Activated effector memory CD4-positive, alpha-beta T cell treated with anti-CD3 and anti-CD28 coated beads, Interleukin-2, amount 50 U/mL, for 16 hours (primary cell): ENCODE data around the gene SLC39A11.
"Not testable (repeated sequence)": the region's sequence is repeated elsewhere in the genome, so short reads cannot be mapped to it uniquely, and the experiment has no call there.

Experiments used
- DNase-seq: peaks from one replicate; pipeline ENCODE4 v3.0.0-alpha.2; 2020

The SLC39A11 gene

GRCh38 chr17:72862276-72862999 is 230.1 kb downstream of the SLC39A11 start:
- DNase-seq, result no peak

- DNase-seq, result no peak
Measured at GRCh38 chr17:72861811-72862210, 230.7 kb downstream of the SLC39A11 start.

DNA sequence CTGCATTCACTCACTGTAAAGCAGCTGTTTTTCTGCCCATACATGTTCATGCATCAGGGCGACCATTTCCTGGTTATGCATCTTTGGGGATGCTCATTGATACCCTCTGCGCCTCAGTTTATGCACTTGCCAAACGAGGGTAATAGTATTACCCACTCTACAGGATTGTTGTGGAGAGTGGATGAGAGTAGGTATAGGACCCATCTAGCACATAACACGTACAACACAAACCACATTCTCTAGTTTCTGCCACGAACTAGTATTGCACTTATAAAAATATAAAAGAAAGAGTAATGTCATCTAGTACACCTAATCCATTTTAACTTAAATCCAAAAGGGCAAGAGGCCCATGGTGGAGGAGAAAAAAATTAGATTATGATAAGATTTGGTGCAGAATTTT is 231.7 kb downstream of the SLC39A11 start:
- DNase-seq, result no peak

DNA sequence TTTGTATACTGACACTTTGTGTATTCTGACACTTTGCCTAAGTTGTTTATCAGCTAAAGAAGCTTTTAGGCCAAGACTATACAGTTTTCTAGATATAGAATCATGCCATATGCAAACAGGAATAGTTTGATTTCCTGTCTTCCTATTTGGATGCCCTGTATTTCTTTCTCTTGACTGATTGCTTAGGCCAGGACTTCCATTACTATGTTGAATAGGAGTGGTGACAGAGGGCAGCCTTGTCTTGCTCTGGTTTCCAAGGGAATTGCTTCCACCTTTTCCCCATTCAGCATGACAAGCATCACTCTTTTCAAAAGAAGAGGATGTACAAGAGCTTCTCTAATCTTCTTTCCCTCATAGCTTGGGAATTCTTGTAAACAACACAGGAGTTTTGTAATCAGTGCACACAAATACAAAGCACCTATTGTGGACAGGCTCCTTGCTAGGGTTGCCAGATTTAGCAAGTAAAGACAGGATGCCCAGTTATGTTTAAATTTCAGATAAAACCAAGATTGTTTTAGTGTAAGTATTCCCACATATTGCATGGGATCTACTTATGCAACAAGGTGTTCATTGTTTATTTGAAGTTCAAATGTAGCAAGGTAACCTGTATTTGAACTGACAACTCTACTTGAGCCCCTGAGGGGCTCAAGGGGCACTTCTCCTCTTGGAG is 233.5 kb downstream of the SLC39A11 start:
- no peak for DNase-seq

- DNase-seq, result no peak
Measured at GRCh38 chr17:72853440-72854415, 238.8 kb downstream of the SLC39A11 start.

DNA sequence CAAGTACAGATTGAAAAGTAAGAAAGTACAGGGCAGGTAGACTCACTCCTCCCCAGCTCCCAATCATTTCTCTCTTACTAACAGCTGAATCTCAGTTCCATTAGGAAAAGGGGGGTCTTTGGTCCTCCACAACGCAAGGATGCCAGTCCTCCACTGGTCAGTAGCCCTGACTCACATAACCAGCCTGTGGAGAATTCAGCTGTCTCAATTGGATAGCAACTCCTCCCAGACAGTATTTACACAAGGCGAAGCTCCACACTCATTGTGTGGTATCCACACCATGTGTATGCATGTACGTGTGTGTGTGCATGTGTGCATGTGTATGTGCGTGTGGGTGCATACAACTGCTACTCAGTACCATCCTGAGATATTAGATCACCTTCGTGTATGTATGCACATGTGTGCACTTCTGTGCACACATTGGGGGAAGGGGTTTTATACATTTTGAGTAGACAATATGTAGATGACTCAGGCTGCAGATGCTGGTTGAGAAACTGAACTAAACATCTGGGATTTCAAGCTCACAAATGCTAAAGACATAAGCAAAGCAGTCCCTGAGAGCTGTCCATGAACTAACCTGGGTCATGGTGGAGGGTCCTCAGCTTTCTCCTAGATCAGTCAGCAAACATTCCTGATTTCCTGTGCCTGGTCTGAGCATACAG is 240.1 kb downstream of the SLC39A11 start:
- no peak for DNase-seq

GRCh38 chr17:72850410-72851118 is 241.9 kb downstream of the SLC39A11 start:
- DNase-seq, result no peak

DNA sequence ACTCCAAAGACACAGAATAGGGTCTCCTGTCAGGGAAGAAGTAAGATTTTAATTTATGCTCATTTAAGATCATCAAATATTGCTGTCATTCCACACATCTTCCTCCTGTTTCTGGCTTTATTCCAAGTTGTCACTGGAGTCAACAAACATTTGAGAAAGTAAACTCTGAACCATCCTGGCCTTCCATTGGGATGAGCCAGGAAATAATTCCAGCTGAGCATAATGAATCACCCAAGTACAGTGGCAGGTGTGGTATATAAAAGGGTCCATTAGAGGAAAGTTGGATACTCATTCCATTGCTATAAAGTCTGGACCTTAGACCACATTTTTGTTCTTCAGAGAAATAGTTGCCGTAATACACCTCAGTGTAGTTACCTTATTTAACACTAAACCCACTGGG is 246.1 kb downstream of the SLC39A11 start:
- no peak for DNase-seq

- DNase-seq, result no peak
Measured at GRCh38 chr17:72843591-72843990, 248.9 kb downstream of the SLC39A11 start.

GRCh38 chr17:72840019-72840418 is 252.5 kb downstream of the SLC39A11 start:
- no peak for DNase-seq

DNA sequence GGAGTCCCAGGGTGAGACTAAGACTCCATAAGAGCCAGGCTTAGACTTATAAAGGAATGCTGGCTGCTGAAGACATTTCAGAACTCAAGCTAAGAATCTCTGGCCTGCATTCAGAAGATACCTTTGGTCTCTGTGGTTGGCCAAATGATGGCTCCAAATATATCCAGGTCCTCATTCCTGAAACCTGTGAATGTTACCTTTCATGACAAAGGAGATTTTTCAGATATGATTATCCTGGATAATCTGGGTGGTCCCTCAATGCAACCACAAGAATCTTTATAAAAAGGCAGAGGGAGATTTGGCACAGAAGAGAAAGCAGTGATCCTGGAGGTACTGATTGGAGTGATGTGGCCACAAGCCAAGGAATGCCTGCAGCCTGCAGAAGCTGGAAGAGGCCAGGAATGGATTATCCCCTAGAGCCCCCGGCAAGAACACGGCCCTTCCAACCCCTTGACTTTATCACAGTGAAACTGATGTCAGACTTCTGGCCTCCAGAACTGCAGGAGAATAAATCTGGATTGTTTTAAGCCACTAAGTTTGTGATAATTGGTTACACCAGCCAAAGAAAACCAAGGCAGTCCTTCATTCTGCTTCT is 253.3 kb downstream of the SLC39A11 start:
- DNase-seq, result no peak

DNA sequence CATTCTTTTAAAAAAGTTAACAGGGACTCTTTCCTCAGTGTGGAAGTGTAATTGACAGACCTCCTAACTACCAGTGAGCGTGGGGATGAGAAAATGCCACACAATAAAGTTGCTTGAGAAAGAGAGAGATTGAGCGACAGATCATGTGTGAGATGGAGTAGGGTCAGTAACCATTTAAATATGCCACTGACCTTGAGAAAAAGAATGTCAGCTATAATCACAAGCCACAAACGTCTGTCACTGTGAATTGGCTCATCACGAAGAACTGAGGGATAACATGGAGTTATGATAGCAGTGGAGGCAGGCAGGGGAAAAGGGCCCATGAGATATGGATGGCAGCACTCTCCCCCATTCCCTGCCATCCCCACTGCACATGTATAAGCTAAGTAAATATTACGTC is 253.9 kb downstream of the SLC39A11 start:
- DNase-seq, result no peak

- no peak for DNase-seq
Measured at GRCh38 chr17:72838068-72838467, 254.4 kb downstream of the SLC39A11 start.

- DNase-seq, result no peak
Measured at GRCh38 chr17:72837335-72837734, 255.2 kb downstream of the SLC39A11 start.

- no peak for DNase-seq
Measured at GRCh38 chr17:72833128-72833765, 259.2 kb downstream of the SLC39A11 start.

GRCh38 chr17:72832306-72832705 is 260.2 kb downstream of the SLC39A11 start:
- no peak for DNase-seq

DNA sequence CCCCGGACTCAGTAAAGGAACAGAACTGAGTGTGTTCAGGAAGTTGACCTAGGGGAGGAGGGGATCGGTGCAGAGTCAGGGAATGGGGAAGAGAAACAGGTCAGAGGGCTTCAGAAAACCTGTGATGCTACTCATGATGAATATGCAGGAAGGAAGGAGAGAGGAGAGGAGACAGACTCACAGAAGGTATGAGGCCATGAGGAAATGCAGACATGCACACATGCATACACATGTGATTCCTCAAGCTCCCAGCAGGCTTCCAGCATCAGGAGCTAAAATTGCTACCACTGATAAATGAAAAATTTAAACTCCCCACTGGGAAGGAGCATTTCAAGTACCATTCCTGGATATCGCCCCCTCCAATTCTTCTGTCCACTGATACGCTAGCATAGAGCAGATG is 262.6 kb downstream of the SLC39A11 start:
- DNase-seq, result no peak

DNA sequence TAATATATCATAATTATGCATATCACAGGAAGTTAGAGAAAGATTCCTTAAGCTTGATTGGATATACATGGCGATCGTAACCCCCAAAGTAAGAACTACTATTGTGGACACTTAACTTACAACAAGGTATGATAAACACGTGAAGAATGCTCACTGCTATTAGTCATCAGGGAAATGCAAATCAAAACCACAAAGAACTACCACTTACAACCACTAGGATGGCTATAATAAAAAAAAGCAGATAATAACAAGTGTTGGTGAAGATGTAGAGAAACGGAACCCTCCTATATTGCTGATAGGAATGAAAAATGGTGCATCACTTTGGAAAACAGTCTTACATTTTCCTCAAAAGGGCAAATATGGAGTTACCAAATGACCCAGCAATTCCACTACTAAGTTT is 265.9 kb downstream of the SLC39A11 start:
- DNase-seq, result no peak

DNA sequence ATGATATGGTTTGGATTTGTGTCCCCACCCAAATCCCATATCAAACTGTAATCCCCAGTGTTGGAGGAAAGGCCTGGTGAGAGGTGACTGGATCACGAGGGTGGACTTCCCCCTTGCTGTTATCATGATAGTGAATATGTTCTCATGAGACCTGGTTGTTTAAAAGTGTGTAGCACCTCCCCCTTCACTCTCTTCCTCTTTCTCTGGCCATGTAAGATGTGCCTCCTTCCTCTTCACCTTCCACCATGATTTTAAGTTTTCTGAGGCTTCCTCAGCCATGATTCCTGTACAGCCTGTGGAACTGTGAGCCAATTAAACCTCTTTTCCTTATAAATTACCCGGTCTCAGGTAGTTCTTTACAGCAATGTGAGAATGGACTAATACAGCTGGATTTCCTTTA is 266.4 kb downstream of the SLC39A11 start:
- DNase-seq, result not testable (repeated sequence)

DNA sequence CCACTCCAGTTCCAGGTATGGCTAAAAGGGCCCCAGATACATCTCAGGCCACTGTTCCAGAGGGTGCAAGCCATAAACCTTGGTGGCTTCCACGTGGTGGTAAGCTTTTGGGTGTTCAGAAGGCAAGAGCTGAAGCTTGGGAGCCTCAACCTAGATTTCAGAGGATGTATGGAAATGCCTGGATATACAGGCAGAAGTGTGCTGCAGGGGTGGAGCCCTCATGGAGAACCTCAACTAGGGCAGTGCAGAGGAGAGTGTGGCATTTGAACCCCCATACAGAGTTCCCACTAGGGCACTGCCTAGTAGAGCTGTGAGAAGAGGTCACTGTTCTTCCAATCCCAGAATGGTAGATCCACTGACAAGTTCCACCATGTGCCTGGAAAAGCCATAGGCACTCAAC is 267.3 kb downstream of the SLC39A11 start:
- DNase-seq, result no peak

GRCh38 chr17:72824267-72824666 is 268.2 kb downstream of the SLC39A11 start:
- DNase-seq, result not testable (repeated sequence)
